HTERT RPE-1 (cell line): ENCODE measurements around the gene CELF4.

Experiments used
- in situ Hi-C: fragments of 300-500 bp; cut with MboI; formaldehyde crosslinking; loops from 4 replicates; pipeline ENCODE4 v1.14.3; 2020; ENCODE audit warnings: low sequenced_read_pairs

CELF4 gene

DNA sequence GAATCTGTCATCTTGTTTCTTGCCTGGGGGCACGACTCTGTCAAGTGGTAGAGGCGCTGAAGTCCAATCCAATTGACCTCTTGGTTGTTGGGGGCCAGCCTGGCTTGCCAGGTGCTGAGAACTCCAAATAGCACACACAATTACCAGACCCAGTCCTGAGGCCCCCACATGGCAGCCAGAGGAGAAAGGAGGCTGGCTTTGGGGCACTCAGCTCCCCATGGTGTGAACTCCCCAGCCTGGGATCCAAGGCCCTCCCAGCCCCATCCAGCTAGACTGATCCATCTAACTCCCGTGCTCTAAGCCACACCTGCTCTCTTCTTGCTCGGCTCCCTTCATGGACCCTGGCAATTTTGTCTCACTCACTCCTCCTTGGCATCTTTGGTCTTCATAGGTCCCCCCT lies 170.0 kb downstream of the CELF4 start:
- in situ Hi-C loops: no loop called here

DNA sequence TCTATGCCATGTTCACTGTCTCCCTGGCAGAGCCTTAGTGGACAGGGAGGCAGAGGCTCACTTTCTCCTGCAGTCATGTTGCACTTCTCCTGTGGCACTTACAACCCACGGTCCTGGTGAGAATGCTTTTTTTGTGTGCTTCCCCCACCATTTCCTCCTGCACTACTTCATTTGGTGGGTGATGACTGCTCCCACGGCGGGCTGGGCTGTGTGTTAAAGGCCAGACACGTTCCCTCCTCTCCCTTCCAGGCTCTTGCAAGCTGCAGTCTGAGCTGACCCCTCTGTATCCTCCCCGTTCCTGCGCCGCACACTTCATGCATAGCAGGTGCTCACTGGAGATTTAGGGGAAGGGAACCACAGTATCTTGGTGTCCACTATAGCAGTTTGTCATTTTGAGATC lies 170.5 kb downstream of the CELF4 start:
- in situ Hi-C loops: no loop called here

DNA sequence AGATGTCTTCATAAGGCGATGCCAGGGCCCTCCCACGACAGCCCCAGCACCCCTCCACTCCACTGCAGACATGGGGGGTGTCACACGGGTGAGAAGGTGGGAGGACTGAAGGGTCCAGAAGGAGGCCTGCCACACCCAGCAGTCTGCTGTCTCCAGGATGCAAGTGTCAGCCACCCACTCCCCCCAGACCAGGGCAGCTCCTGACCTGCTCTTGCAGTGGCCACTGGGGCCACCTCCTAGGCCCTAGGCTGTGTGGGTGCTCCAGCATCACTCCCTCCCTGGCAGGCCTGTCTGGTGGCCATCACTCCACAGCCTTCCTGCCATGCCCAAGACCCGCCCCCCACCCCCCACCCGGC lies 171.0 kb downstream of the CELF4 start:
- in situ Hi-C loops: no loop called here

DNA sequence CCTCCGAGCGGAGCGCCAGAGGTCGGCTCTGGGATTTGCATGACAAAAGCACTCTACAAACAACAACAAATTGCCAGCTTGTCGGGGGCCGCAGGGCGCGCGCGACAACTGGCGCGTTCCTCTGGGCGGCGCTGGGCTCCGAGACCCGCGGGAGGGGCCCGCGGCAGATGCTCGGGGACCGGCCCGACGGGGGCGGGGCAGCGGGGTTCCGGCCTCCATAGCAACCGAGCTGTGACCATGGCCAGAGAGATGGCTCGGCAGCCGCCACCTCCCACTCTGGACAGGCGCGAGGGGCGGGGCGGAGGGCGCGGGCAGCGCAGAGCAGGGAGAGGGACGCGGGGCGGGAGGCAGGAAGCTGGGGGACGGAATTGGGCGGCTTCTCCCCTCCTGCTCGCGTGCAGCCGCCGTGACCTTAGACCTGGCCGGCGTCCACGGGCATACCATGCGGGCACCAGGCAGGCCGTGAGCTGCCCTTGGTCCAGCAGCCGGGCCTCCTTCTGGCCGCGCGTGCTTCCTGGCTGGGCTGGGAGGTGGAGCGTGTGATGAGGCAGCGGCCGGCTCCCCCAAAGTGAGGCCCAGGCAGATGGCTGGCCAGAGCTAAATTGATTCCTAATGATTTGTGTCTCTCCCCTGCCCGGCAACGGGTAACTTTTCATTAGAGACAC lies 171.5 kb downstream of the CELF4 start:
- in situ Hi-C loops: no loop called here

DNA sequence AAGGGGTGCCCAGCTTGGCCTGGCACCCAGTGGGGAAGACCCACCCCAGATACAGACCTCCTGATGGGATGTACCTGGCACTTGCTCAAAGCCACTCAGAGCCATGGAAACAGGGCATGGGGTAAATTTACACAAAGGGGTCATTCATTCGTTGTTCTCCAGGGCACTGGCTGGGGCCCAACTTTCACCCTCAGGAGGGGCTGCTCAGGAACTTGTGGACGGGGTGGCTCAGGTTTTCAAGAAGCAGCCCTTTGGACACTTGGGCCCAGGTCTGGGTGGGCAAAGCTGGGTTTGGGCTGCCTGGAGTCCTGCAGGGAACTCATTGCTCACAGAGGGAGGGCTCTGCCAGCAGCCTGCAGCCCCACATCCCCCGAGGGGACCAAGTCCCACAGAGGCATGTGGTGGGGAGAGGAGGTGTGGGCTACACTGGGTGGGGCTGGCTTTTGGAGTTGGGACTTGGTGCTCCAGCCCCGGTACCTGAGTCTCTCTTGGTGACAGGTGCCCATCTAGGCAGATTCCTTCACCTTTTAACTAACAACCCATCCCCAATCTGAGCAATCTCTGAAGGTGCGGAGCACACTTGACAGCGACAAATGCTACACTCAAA lies 172.3 kb downstream of the CELF4 start:
- in situ Hi-C loops: no loop called here

DNA sequence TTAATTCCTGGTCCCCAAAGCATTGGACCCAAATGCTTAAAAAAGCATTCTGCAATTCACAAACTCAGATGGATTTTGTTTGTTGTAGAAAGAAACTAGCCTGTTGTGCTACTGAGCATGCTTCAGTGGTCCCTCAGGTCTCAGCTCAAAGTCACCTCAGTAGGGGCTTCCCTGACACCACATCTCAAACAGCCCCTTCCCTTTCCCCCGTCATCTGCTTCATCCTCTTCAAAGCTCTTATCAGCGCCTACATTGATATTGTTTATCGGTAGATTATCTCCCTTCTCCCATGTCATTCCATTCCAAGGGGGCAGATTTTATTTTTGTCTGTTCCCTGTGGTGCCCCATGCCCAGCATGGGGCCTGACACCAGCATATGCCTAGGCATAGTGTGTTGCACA lies 172.9 kb downstream of the CELF4 start:
- in situ Hi-C loops: no loop called here

DNA sequence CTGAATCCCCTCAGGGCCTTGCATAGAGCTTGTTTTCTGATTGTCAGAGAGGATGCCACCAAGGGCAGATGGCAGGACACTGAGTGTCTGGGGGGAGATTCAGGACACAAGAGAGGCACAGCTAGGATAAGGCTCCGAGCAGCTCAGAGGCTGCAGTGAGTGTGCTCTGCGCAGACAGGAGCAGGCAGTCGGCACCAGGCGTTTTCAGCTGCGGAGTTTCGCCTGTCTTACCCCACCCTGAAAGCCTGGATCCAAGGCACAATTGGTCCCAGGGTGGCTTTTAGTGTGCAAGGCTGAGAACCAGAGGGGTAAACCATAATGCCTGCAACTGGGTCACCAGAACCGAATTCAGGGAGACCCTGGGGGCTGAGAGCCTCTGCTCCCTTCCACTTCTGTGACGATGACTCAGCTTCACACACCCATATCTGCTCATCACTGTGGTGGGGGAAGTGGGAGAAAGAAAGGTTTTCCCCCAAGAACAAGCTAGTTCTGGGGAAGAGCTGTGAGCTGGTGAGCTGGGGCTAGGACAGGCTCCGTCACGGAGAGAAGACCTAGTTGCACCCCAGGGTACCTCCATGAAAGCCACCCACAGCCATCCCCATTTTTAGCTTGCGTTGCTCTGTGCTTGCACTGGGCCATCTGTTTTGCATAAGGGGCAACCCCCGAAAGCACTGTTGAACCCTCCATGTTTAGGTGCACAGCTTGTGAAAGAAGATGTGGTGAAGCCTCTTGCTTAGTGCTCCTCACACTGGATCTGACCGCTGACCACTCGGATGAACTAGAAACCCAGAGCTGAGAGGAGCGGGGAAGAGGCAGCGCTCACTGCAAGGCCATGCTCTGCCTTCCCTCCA lies 173.7 kb downstream of the CELF4 start:
- in situ Hi-C loops: no loop called here

DNA sequence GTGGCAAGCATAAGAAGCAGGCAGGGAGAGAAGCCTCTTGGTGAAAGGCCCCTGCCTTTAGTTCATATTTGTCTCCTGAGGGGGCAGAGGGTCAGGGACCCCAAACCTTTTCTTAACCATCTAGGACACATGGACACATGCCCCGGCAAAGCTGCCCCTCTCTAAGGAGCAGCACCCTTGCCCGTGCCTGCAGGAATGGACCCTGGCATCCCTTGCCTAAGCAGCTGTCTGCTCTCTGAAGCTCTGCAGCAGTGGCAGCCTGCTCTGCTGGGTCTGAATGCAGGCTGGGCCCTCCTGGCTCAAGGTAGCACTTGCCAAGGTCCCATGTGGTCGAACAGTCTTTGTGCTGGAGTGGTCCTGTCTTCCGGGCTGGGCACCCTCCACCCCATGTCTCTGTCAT lies 174.4 kb downstream of the CELF4 start:
- in situ Hi-C loops: no loop called here

DNA sequence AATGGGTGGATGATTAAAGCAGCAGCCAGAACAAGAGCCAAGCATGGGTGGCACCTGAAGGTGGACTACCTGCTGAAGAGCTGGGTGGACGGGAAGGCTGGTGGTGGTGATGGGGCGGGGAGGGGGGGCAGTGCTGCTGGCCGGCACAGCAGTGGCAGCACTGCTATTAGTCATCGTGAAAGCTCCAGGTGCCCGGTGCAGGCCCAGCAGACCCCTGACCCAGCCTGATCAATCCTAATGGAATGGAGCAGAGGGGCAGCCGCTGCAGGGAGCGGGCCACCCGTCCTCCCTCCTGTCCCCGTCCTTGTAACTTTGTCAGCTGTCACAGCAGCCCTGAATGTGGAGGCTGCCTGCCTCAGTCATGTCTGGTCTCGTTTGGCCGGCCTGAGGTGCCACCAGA lies 174.9 kb downstream of the CELF4 start:
- in situ Hi-C loops: no loop called here

DNA sequence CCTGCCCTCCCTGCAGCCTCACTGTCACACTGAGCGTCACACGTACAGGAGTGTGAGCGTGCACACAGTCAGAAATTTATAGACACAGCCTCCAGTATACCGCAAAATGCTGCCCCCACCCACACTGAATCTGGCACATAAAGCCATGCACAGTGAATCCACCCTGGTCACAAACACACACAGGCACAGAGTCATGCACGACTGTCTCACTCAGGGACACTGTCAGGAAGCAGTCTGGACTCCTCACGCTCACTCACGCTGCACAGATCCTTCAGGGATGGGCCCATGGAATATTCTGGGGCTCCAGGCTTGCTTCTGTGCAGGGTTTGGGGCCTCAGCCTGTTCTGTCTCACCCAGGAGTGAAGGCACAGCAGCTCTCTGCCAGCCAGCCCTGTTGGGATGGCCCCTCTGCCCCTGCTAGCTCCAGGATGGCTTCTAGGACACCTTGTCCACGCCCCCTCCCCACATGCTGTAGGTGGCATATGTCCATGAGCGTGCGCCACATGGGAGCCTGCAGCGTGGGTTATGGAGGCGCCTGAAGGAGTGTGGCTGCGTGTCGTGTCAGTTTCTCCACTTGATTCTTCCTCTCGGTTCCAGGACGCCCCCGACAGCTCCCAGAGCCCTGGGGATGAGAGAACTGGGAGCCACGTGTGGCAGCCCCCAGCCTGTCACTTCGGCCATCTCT lies 175.8 kb downstream of the CELF4 start:
- in situ Hi-C loops: no loop called here

DNA sequence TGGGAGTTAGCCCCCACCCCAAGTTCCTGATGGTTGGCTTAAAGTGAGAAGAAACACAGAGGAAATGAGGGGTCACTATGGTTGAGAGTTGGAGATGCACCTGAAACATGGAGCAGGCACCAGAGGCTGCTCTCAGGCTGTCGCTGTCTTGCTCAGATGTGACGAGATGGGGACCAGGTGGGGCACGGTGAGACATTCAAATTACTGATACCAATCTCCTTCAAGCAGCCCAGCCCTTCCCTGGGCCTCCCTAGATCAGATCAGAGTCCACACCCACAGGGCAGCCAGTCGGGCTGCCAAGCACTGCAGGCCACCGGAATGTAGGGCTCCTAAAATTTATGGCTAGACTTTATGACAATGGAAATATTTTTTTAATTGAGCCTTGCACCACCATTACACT lies 176.6 kb downstream of the CELF4 start:
- in situ Hi-C loops: no loop called here

DNA sequence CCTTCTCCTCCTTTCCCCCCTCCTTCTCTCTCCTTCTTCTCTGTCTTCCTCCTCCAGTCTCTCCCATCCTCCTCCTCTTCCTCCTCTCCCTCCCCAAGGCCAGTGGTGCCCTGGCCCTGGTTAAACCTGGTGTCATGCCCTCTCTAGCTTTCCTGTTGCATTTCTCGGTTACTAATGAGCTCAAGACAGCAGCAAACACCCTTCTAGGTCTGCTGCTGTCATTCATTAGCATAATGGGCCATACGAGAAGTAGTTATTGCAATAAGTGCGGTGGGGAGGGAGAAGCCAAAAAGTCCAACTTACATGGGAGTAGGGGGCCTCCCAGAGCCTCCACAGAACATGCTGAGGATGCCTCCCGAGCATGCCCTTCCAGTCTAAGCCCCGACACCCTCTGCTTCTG lies 177.2 kb downstream of the CELF4 start:
- in situ Hi-C loops: no loop called here

DNA sequence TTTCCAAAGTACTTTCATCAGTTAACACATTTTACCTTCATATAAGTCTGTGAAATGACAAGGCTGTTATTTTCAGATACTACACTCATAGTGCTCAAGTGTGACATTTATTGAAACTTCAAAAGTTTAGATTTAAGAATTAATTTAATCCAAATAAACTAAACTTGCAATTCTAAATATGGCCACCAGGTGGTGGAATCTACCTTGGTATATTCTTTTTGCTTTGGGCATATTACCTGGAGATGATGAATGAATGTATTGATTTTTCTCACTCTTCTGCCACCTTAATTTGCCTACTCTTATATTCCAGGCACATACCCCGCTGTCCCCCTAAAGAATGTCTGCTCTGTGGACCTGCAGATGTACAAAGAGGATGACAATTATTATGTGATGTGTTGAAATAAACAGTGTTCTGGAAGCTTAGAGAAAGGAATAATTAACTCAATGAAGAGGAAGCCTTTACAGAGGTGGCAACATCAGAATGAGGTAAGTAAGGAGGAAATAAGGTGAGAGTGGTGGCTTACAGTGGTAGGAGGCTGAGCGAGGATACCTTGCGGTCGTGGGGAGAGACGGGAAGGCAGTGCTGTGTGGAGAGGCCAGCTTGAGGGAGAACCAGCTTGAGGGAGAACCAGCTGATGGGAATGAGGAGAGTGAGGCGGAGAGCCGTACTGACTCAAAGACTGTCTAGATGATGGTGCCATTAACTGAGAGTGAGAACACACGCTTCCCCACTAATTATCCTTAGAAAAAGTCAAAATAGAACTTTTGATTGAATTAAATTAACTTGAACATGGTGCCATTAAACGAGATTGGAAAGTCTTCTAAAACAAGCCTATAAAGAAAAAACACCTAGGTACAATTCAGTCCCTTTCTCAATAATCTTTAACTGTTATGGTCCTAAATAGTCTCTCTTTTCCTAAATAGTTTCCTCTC lies 179.5 kb downstream of the CELF4 start:
- in situ Hi-C loops: no loop called here

DNA sequence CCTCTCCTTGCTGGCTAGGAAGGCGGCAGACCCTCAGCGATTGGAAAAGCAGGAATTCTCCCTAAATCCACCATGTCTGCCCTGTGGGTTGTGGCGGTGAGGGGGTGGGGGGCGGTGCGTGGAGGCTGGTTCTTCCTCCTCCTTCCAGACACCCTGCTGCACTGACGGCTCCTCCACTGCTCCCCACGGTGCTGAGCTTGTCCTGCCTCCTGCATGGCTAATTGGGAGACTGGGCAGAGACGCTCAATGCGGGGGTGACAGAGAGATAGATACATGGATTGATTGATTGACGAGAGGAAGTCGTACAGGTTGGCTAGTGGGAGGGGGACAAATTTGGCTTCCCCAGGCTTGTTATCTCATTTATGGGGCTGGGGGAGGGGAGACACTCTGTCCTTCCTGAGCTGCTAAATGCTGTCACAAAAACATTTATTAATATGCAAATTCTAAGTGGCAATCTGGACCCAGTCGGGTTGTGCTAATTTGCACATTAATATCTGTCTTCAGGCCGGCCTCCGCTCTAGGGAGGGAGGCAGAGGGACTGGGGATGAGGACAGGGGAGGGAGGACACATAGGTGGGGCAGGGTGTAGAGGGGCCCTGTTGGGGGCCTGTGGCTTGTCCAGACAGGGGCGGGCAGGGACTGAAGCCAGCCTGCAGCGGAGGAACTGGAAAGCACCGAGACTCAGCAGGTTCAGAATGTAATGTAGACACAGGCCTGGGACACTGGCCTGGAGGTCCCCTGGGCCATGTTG lies 181.6 kb downstream of the CELF4 start:
- in situ Hi-C loops: no loop called here

DNA sequence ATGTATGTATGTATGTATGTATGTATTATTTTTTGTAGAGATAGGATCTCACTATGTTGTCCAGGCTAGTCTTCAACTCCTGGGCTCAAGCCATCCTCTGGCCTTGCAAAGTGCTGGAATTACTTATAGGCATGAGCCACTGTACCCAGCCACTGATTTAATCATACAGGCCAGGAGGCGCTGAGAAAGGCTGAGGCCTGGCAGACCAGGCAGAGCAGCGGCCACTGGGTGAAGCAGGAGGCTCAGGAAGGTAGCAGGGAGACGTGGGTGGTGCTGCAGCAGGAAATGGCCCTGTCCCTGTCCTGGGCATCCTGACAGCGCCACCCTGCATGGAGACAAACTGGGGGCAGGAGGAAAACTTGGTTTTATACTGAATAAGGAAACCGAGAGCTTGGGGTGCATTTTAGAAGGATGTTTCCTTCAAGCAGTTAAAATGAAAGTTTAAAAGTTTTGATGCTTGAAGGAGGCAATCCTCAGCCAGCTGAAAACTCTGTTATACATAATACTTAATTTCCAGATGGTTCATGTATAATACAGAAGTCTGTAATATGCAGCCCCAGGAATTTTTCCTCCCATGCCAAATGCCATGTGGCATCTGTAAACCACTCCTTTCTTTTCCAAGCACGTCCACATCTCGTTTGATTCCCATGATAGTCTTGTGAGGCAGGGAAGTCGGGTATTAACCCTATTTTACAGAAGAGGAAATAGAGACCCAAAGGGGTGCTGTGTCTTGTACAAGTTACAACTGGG lies 182.4 kb downstream of the CELF4 start:
- in situ Hi-C loops: no loop called here

DNA sequence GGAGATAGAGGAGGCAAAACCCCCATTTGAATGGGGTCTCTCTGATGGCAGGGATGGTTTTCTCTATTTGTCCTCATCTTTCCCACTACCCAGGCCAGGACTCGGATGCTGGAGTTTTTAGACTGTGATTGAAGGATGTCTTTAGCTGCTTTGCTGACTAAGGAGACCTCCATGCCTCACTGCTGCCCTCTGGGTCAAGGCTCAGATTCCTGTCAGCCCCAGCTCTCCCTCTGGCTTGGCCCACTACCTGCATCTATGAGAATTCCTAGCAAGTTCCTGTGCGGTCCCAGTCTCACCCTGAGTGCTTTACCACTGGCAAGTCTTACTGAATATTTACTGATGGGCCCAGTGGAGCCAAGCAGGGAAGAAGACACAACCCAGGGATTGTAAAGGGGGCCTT lies 184.0 kb downstream of the CELF4 start:
- in situ Hi-C loops: no loop called here

DNA sequence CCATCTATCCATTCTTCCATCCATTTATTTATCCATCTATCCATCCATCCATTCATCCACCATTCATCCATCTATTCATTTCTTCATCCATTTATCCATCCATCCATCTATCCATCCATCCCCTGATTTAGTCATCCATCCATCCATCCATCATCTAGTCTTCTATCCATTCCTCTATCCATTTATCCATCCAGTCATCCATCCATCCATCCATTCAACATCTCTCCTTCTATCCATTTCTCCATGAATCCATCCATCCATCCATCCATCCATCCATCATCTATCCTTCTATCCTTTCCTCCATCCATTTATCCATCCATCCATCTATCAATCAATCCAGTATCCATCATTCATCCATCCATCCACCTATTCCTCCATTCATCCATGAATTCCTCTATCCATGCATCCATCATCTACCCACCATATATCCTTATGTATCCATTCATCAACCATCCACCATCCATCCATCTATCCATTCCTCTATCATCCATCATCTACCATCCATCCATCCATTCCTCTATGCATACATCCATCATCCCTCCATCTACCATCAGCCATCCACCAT lies 185.0 kb downstream of the CELF4 start:
- in situ Hi-C loops: no loop called here

DNA sequence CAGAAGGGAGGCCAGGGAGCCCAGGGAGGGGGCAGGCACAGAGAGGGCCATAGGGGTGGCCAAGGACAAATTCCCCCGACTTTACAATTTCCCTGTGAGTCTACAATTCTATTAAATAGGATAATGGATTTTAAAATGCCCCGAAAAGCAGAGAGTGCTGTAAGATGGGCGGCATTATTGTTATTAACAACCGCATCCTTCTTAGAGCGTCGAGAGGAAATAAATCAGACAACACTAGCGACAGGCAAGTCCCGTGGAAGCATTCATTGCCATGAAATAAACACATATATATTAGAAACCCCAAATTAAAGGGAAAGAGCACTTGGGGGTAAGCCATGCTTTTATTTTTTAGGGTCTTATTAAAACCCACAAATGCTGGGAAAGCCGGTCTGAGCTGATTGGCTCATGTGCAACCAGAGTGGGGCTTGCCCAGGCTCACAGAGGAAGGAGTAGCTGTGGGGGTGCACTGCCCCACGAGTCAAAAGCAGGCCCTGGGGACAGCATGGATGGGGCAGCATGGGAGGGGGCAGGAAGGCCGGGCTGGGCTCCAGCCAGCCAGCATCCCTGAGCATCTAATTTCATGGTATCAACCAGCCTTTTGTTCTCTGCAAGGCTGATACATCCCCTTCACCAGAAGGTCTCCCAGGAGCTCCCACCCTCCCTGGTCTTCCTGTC lies 187.1 kb downstream of the CELF4 start:
- in situ Hi-C loops: no loop called here
